Measurements from ENCODE around the gene PLAC8L1. TPM values are rescaled to one million over a fixed set of nuclear protein-coding genes. Genes with fewer than 3 reads are reported as not detected.

The PLAC8L1 gene
- total RNA-seq, 1 experiment from 2014 or later: not detected

DNA sequence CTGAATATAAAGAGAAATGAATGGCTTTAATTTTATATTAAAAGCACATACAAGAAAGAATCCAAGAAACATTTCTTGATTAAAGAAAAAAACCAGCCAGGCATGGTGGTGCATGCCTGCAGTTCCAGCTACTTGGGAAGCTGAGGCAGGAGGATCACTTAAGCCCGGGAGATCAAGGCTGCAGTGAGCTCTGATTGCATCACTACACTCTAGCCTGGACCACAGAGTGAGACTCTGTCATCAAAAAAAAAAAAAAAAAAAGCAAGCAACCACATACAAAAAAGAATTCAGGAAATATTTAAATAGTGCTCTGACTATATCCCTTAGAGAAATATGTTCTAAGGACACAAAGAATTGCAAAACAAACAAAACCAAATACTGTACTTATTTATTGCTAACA is 2.5 kb upstream of the PLAC8L1 start:
- BruUV-seq (replicated peaks): no TSS peak
- POLR2A ChIA-PET (ENCODE audit: unreplicated experiment): no interaction called here

DNA sequence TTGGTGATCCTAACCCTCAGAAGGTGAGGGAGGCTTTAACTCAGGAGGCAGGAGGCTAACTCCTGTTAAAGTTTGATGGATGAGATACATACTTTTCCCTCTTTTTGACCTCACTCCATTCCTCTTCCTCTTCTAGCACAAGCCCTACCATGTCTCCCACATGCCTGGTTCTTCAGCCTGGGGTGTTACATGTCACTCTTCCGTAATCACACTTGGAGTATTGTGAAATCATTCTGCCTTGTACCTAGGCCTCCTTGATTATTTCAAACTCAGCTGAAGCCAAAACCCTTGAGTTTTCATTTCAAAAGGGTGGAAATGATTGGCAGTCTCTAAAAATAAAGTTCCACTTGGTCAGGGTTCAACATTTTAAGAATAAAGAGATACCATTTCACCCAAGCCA is 1.8 kb downstream of the PLAC8L1 start:
- no peak for DNase-seq
- no peaks in the 10 kb centered on the region for H3K4me1 ChIP-seq (replicated peaks; ENCODE audit: insufficient read depth)
- no peaks in the 10 kb centered on the region for H3K9me2 ChIP-seq (ENCODE audit: insufficient read depth)
- no peaks in the 10 kb centered on the region for H3K79me2 ChIP-seq (ENCODE audit: low read depth)
- TF ChIP-seq EZH2 (IDR thresholded peaks at IDR 0.05; ENCODE audit: low read depth) (no peak), CTCF (conservative IDR thresholded peaks at IDR 0.05) (no peak)
- H3K27me3 ChIP-seq (ENCODE audit: insufficient read depth, low read depth): no peaks in the 10 kb centered on the region
- H3K9me3 ChIP-seq (ENCODE audit: insufficient read depth, low read depth): no peaks in the 10 kb centered on the region
- H3K4me3 ChIP-seq: no peak overlapping the region
- no peaks in the 10 kb centered on the region for H3F3A ChIP-seq (ENCODE audit: insufficient read depth, low read depth)
- no peaks in the 10 kb centered on the region for H3K36me3 ChIP-seq (ENCODE audit: low read depth)
- no peaks in the 10 kb centered on the region for H4K20me1 ChIP-seq (ENCODE audit: insufficient read depth)
- H2AFZ ChIP-seq: no peak overlapping the region
- no peak overlapping the region for H3K27ac ChIP-seq
- CTCF ChIA-PET: no interaction called here
- H3K4me2 ChIP-seq: no peak overlapping the region
- POLR2A ChIA-PET (ENCODE audit: unreplicated experiment): no interaction called here
- intact Hi-C loops (cut with micrococcal nuclease; ENCODE audit: unreplicated experiment): no loop called here
- BruUV-seq (replicated peaks): no TSS peak

More for the DNA sequence above, 2.5 kb upstream of the PLAC8L1 start:
- no peaks in the 10 kb centered on the region for H3K36me3 ChIP-seq (ENCODE audit: low read depth)
- no peak overlapping the region for H3K4me2 ChIP-seq
- no peak overlapping the region for H3K27ac ChIP-seq
- H3K9me3 ChIP-seq (ENCODE audit: insufficient read depth, low read depth): no peaks in the 10 kb centered on the region
- H2AFZ ChIP-seq: no peak overlapping the region
- no peak overlapping the region for H3K4me3 ChIP-seq
- H3K27me3 ChIP-seq (ENCODE audit: insufficient read depth, low read depth): no peaks in the 10 kb centered on the region
- no peaks in the 10 kb centered on the region for H3K79me2 ChIP-seq (ENCODE audit: low read depth)
- TF ChIP-seq CTCF (conservative IDR thresholded peaks at IDR 0.05) (no peak), EZH2 (IDR thresholded peaks at IDR 0.05; ENCODE audit: low read depth) (no peak)
- no peaks in the 10 kb centered on the region for H4K20me1 ChIP-seq (ENCODE audit: insufficient read depth)
- DNase-seq: no peak
- intact Hi-C loops (cut with micrococcal nuclease; ENCODE audit: unreplicated experiment): no loop called here
- no peaks in the 10 kb centered on the region for H3K4me1 ChIP-seq (replicated peaks; ENCODE audit: insufficient read depth)
- H3K9me2 ChIP-seq (ENCODE audit: insufficient read depth): no peaks in the 10 kb centered on the region
- H3F3A ChIP-seq (ENCODE audit: insufficient read depth, low read depth): no peaks in the 10 kb centered on the region; the same call in 1 of the 2 replicates
- CTCF ChIA-PET: no interaction called here

GRCh38 chr5:146101646-146102045 is 3.7 kb downstream of the PLAC8L1 start:
- POLR2A ChIA-PET (ENCODE audit: unreplicated experiment): interaction anchor here (0.6 kb wide), 1 partner anchor 59 kb away, joined by 12 read pairs; no protein-coding TSS in a partner anchor
- intact Hi-C loops (cut with micrococcal nuclease; ENCODE audit: unreplicated experiment): no loop called here

More at GRCh38 chr5:146101646-146102045, 3.7 kb downstream of the PLAC8L1 start:
- H3K9me2 ChIP-seq (ENCODE audit: insufficient read depth): no peaks in the 10 kb centered on the region
- H3K36me3 ChIP-seq (ENCODE audit: low read depth): no peaks in the 10 kb centered on the region
- H3F3A ChIP-seq (ENCODE audit: insufficient read depth, low read depth): no peaks in the 10 kb centered on the region
- no peak overlapping the region for H3K27ac ChIP-seq
- H3K4me3 ChIP-seq: no peak overlapping the region
- H3K79me2 ChIP-seq (ENCODE audit: low read depth): no peaks in the 10 kb centered on the region
- CTCF ChIA-PET: no interaction called here
- no peak overlapping the region for H2AFZ ChIP-seq
- no peaks in the 10 kb centered on the region for H3K27me3 ChIP-seq (ENCODE audit: insufficient read depth, low read depth)
- DNase-seq: no peak
- no peaks in the 10 kb centered on the region for H4K20me1 ChIP-seq (ENCODE audit: insufficient read depth)
- BruUV-seq (replicated peaks): no TSS peak
- H3K4me1 ChIP-seq (replicated peaks; ENCODE audit: insufficient read depth): no peaks in the 10 kb centered on the region
- H3K9me3 ChIP-seq (ENCODE audit: insufficient read depth, low read depth): no peaks in the 10 kb centered on the region
- no peak overlapping the region for H3K4me2 ChIP-seq
- TF ChIP-seq CTCF (conservative IDR thresholded peaks at IDR 0.05) (no peak), EZH2 (IDR thresholded peaks at IDR 0.05; ENCODE audit: low read depth) (no peak)
